ENCODE results near the gene GP5. TPM values are rescaled to one million over a fixed set of nuclear protein-coding genes. Genes with fewer than 3 reads are reported as not detected.

GP5 gene
- total RNA-seq, 1 donor from 2014 or later, result not detected

GRCh38 chr3:194348354-194348753 lies 50.7 kb downstream of the GP5 start:
- Mint-ChIP-seq H3K36me3 (ENCODE audit: unreplicated experiment) (no peaks in the 10 kb centered on the region), H3K4me3 (ENCODE audit: unreplicated experiment) (no peak overlapping the region), H3K27ac (ENCODE audit: unreplicated experiment) (no peak overlapping the region), H3K4me1 (ENCODE audit: unreplicated experiment) (no peaks in the 10 kb centered on the region), H3K27me3 (ENCODE audit: unreplicated experiment) (peaks cover 18% of the 10 kb centered on the region), H3K9me3 (ENCODE audit: unreplicated experiment) (no peaks in the 10 kb centered on the region)
- TF ChIP-seq, protein P1, sequence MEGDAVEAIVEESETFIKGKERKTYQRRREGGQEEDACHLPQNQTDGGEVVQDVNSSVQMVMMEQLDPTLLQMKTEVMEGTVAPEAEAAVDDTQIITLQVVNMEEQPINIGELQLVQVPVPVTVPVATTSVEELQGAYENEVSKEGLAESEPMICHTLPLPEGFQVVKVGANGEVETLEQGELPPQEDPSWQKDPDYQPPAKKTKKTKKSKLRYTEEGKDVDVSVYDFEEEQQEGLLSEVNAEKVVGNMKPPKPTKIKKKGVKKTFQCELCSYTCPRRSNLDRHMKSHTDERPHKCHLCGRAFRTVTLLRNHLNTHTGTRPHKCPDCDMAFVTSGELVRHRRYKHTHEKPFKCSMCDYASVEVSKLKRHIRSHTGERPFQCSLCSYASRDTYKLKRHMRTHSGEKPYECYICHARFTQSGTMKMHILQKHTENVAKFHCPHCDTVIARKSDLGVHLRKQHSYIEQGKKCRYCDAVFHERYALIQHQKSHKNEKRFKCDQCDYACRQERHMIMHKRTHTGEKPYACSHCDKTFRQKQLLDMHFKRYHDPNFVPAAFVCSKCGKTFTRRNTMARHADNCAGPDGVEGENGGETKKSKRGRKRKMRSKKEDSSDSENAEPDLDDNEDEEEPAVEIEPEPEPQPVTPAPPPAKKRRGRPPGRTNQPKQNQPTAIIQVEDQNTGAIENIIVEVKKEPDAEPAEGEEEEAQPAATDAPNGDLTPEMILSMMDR (IDR thresholded peaks at IDR 0.05), result no peak
- DNase-seq (ENCODE audit: extremely low spot score, unreplicated experiment), result no peak

- H3K4me3 Mint-ChIP-seq (ENCODE audit: unreplicated experiment), result no peak overlapping the region
- no peak overlapping the region for H3K27ac Mint-ChIP-seq (ENCODE audit: unreplicated experiment)
- no peaks in the 10 kb centered on the region for H3K36me3 Mint-ChIP-seq (ENCODE audit: unreplicated experiment)
- H3K4me1 Mint-ChIP-seq (ENCODE audit: unreplicated experiment), result no peaks in the 10 kb centered on the region
- H3K9me3 Mint-ChIP-seq (ENCODE audit: unreplicated experiment), result no peaks in the 10 kb centered on the region
- TF ChIP-seq, protein P1 (IDR thresholded peaks at IDR 0.05), result no peak
- DNase-seq (ENCODE audit: extremely low spot score, unreplicated experiment), result no peak
- peaks cover 28% of the 10 kb centered on the region for H3K27me3 Mint-ChIP-seq (ENCODE audit: unreplicated experiment)
Measured at GRCh38 chr3:194346621-194347020, 52.4 kb downstream of the GP5 start.

GRCh38 chr3:194346035-194346434 lies 53.0 kb downstream of the GP5 start:
- H3K27ac Mint-ChIP-seq (ENCODE audit: unreplicated experiment), result no peak overlapping the region
- no peaks in the 10 kb centered on the region for H3K4me1 Mint-ChIP-seq (ENCODE audit: unreplicated experiment)
- peaks cover 28% of the 10 kb centered on the region for H3K27me3 Mint-ChIP-seq (ENCODE audit: unreplicated experiment)
- no peaks in the 10 kb centered on the region for H3K36me3 Mint-ChIP-seq (ENCODE audit: unreplicated experiment)
- TF ChIP-seq, protein P1 (IDR thresholded peaks at IDR 0.05), result no peak
- no peak overlapping the region for H3K4me3 Mint-ChIP-seq (ENCODE audit: unreplicated experiment)
- DNase-seq (ENCODE audit: extremely low spot score, unreplicated experiment), result no peak
- H3K9me3 Mint-ChIP-seq (ENCODE audit: unreplicated experiment), result no peaks in the 10 kb centered on the region

Other genes starting within 250 kb of the GP5 start
- gene CPN2, start 47.9 kb downstream of the GP5 start, total RNA-seq, result not detected in 2 replicates
- 0.18 and 0.27 TPM in 2 replicates for gene LRRC15, start 29.5 kb downstream of the GP5 start, total RNA-seq
- gene ATP13A3, start 87.7 kb upstream of the GP5 start, total RNA-seq, result 59.7 and 63.1 TPM in 2 replicates
- 27.9 and 34.2 TPM in 2 replicates for gene TMEM44, start 234.2 kb upstream of the GP5 start, total RNA-seq